Activated CD8-positive, alpha-beta T cell treated with anti-CD3 and anti-CD28 coated beads, Interleukin-2, amount 10 ng/mL, durations not matched to agents 7 days and 5 days (primary cell): Measurements from ENCODE around the gene NCKAP5. TPM values are rescaled to one million over a fixed set of nuclear protein-coding genes. Genes with fewer than 3 reads are reported as not detected.

Experiments used
- ATAC-seq: fragments of 150-1000 bp; cut with Tn5 transposase; one replicate; pipeline ENCODE4 v1.10.0; 2021; ENCODE audit warnings: moderate library complexity
- CTCF ChIA-PET: fragments of 350-600 bp; sonication (Branson Sonifier 250); formaldehyde crosslinking; loops from one replicate; lab custom pipeline; 2021; ENCODE audit warnings: antibody characterized with exemption; lab: Charles Lee
- POLR2A ChIA-PET: fragments of 350-600 bp; sonication (Branson Sonifier 250); formaldehyde crosslinking; loops from one replicate; lab custom pipeline; 2021; ENCODE audit warnings: antibody characterized with exemption; lab: Charles Lee
- DNase-seq: peaks from one replicate; pipeline ENCODE4 v3.0.0-alpha.2; 2020
- H3K27ac Mint-ChIP-seq: one replicate; pipeline ENCODE4 v1.8.0; 2021; ENCODE audit warnings: mild to moderate bottlenecking, mixed read lengths
- H3K27me3 Mint-ChIP-seq: one replicate; pipeline ENCODE4 v1.8.0; 2021; ENCODE audit warnings: low read depth, mixed read lengths
- H3K36me3 Mint-ChIP-seq: one replicate; pipeline ENCODE4 v1.8.0; 2021; ENCODE audit warnings: low read depth, mixed read lengths
- H3K4me1 Mint-ChIP-seq: one replicate; pipeline ENCODE4 v1.8.0; 2021; ENCODE audit warnings: low read depth, mixed read lengths
- H3K4me3 Mint-ChIP-seq: one replicate; pipeline ENCODE4 v1.8.0; 2021; ENCODE audit warnings: mild to moderate bottlenecking, mixed read lengths
- H3K9me3 Mint-ChIP-seq: one replicate; pipeline ENCODE4 v1.8.0; 2022; ENCODE audit warnings: mixed read lengths; ENCODE audit not compliant: insufficient read depth
- total RNA-seq, 2 experiments: library from RNA; stranded (reverse); gene quantifications; one replicate each; pipeline ENCODE4 v1.2.3, GENCODE V29; 2021

The NCKAP5 gene
- total RNA-seq, 2 experiments from 2014 or later, result not detected

GRCh38 chr2:133439565-133439920, 128.7 kb downstream of the NCKAP5 start:
- Mint-ChIP-seq H3K4me1 (no peaks in the 10 kb centered on the region), H3K4me3 (no peak overlapping the region), H3K36me3 (no peaks in the 10 kb centered on the region), H3K27ac (no peak overlapping the region), H3K27me3 (no peaks in the 10 kb centered on the region), H3K9me3 (no peaks in the 10 kb centered on the region)
- ATAC-seq (no peak), DNase-seq (no peak)
- ChIA-PET POLR2A (no interaction called here), CTCF (no interaction called here)

DNA sequence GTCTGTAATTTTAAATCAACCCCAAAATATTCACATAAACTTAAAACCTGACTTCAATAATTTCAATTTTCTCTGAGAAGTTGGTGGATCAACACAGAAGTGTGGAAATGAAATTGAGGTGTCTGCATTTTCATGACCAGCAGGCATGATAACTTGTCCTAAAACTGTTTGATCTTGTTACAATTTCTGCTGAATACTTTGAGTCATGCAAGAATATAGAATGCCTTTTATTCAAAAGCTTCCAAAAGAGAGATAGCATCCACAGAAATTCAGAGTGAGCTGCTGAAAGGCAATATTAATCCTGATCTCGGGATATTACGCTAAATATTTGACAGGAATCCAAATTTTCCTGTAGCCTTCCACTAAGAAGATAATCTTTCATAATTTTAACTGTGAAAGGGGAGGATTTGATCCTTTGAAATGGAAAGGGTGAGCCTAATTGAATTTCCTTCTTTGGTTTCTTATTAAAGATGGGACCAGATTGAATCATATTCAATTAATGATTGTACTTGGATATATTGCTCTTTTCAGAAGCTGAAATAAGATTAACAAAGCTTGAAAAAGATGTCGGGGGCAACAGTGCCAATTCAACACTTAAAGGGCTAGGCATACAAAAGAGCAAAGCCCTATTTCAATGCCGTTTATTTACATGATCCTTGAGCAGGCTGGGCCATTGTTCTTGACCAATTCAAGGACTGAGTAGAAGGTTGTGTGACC, 129.3 kb downstream of the NCKAP5 start:
- H3K36me3 Mint-ChIP-seq, result no peaks in the 10 kb centered on the region
- POLR2A ChIA-PET, result no interaction called here
- no peaks in the 10 kb centered on the region for H3K27me3 Mint-ChIP-seq
- no peaks in the 10 kb centered on the region for H3K9me3 Mint-ChIP-seq
- no peak overlapping the region for H3K27ac Mint-ChIP-seq
- no peaks in the 10 kb centered on the region for H3K4me1 Mint-ChIP-seq
- DNase-seq (no peak), ATAC-seq (no peak)
- CTCF ChIA-PET, result no interaction called here
- H3K4me3 Mint-ChIP-seq, result no peak overlapping the region

GRCh38 chr2:133438026-133438425, 130.2 kb downstream of the NCKAP5 start:
- H3K9me3 Mint-ChIP-seq, result no peaks in the 10 kb centered on the region
- H3K4me1 Mint-ChIP-seq, result no peaks in the 10 kb centered on the region
- ChIA-PET POLR2A (no interaction called here), CTCF (no interaction called here)
- no peaks in the 10 kb centered on the region for H3K27me3 Mint-ChIP-seq
- H3K27ac Mint-ChIP-seq, result no peak overlapping the region
- DNase-seq (no peak), ATAC-seq (no peak)
- no peak overlapping the region for H3K4me3 Mint-ChIP-seq
- H3K36me3 Mint-ChIP-seq, result no peaks in the 10 kb centered on the region

GRCh38 chr2:133437492-133437891, 130.8 kb downstream of the NCKAP5 start:
- Mint-ChIP-seq H3K36me3 (no peaks in the 10 kb centered on the region), H3K4me3 (no peak overlapping the region), H3K27me3 (no peaks in the 10 kb centered on the region), H3K9me3 (no peaks in the 10 kb centered on the region), H3K4me1 (no peaks in the 10 kb centered on the region), H3K27ac (no peak overlapping the region)
- ATAC-seq, result no peak
- ChIA-PET CTCF (no interaction called here), POLR2A (no interaction called here)
- no peak for DNase-seq

DNA sequence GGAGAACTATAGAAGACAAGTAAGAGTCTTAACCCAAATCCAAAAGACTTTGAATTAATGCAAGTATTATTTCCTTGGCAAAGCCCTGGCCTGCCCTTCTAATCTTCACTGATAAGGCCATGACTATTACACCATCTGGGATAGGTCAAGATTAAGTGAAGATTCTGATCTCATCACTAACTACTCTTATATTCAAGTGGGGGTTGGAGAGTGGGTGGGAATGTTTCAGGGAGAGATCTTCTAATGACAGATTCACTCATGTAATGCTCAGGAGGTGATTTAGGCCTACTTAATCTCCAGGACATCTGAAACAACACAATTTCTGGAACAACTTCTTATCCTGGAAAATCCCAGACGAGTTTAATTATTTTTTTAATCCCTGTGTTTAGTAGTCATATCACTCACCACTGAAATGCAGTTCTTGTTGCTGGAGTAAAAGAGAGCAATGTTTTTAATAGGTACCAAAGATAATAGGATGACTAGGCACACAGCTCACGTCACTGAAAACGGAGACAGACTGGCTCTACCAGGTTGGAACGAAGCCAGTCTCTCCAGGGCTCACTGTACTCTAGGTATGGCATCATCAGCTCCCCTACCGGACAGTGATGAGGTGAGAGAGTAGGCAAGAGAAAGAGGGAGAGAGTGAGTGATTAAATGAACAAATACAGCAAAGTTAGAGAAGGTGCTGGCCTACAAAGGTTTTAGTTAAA, 133.1 kb downstream of the NCKAP5 start:
- no peaks in the 10 kb centered on the region for H3K4me1 Mint-ChIP-seq
- no peak overlapping the region for H3K4me3 Mint-ChIP-seq
- no peaks in the 10 kb centered on the region for H3K36me3 Mint-ChIP-seq
- H3K27ac Mint-ChIP-seq, result no peak overlapping the region
- H3K27me3 Mint-ChIP-seq, result no peaks in the 10 kb centered on the region
- ChIA-PET CTCF (no interaction called here), POLR2A (no interaction called here)
- DNase-seq (no peak), ATAC-seq (no peak)
- no peaks in the 10 kb centered on the region for H3K9me3 Mint-ChIP-seq

DNA sequence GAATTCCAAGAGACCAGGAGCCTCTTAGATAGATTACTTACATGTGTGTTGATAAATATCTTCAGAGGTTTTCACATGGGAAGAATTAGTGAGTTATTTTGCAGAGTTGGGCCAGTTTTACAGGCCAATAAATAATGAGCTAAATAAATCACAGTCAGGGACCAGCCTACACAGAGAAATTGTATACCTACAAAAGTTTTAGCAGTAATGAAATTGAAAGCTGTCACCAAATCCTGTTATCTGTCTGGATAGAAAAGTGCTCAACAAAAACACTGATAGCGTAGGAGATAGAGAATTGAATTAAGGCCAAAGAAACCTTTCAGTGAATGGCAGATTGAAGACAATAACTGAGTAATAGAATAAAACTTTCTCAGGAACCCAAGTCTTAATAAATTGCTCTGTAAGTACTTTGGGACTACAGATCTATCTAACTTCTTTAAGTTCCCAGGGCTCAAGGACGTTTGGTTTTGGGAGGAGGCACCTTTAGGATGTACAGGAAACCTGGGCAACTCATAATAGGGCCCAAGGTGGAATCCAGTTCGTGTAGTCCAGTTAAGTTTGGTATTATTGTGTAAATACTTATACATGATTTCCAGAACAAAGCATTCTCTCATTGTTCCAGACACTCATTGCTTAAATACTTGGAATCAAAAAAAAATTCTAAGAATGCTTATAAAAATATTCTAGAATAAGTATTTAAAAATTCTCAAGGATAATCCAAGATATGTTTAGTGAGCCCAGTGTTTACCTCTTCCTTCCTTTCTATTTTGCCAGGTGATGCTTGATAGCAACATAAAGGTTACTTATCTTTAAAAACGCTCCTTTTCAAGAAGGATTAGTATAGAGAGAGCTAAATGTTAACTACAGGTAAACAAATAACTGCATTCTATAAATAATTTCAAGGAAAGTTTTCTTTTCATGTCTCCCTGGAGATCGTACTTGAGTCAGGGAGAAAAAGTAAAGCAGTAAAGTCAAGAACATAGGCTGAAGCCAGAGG, 134.5 kb downstream of the NCKAP5 start:
- POLR2A ChIA-PET, result no interaction called here
- no peak overlapping the region for H3K4me3 Mint-ChIP-seq
- no peaks in the 10 kb centered on the region for H3K4me1 Mint-ChIP-seq
- H3K27ac Mint-ChIP-seq, result no peak overlapping the region
- DNase-seq, result no peak
- no peak for ATAC-seq
- CTCF ChIA-PET, result no interaction called here
- H3K9me3 Mint-ChIP-seq, result no peaks in the 10 kb centered on the region
- H3K36me3 Mint-ChIP-seq, result no peaks in the 10 kb centered on the region
- H3K27me3 Mint-ChIP-seq, result no peaks in the 10 kb centered on the region

- Mint-ChIP-seq H3K4me3 (no peak overlapping the region), H3K36me3 (no peaks in the 10 kb centered on the region), H3K9me3 (no peaks in the 10 kb centered on the region), H3K27ac (no peak overlapping the region), H3K4me1 (no peaks in the 10 kb centered on the region), H3K27me3 (no peaks in the 10 kb centered on the region)
- CTCF ChIA-PET, result no interaction called here
- DNase-seq (no peak), ATAC-seq (no peak)
- POLR2A ChIA-PET, result no interaction called here
These were observed 135.5 kb downstream of the NCKAP5 start for GRCh38 chr2:133432778-133433177.

DNA sequence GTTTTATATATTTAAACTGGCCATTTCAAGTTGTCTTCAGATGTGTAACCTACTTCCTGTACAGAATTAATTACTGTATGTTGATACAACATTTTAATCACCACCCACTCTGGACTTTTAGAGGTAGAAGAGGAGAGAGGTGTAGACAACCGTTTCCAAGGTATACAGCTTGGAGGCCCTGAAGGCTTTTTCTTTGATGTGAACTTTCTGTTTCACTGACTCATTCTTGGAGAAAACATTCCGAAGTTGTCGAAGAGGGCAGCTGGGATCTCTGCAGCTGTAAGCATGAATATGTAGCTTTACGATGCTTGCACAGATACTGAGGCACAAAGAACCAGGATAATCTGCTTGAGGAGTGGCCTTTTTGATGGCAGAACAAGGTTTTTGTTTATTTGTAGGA, 137.0 kb downstream of the NCKAP5 start:
- Mint-ChIP-seq H3K4me1 (no peaks in the 10 kb centered on the region), H3K4me3 (no peak overlapping the region), H3K9me3 (no peaks in the 10 kb centered on the region), H3K27ac (no peak overlapping the region), H3K36me3 (no peaks in the 10 kb centered on the region), H3K27me3 (no peaks in the 10 kb centered on the region)
- ChIA-PET POLR2A (no interaction called here), CTCF (no interaction called here)
- DNase-seq (no peak), ATAC-seq (no peak)

DNA sequence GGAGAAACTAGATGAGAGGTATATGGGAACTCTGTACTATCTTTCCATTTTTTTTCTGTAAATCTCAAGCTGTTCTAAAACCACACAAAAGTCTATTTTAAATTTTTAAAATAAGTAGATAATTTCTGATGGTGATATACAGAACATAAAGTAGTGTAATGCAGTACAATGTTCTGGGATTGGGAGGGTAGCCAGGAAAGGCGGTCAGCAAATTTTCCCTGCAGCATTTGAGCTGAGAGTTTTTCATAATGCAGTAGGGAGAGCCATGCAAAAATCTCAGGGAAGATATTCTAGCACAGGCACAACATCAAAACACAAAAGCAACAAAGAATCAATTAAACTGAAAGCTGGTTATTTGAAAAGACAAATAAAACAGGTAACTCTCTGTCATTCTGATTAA, 141.5 kb downstream of the NCKAP5 start:
- H3K4me3 Mint-ChIP-seq, result no peak overlapping the region
- H3K36me3 Mint-ChIP-seq, result no peaks in the 10 kb centered on the region
- H3K4me1 Mint-ChIP-seq, result no peaks in the 10 kb centered on the region
- POLR2A ChIA-PET, result no interaction called here
- no peak overlapping the region for H3K27ac Mint-ChIP-seq
- CTCF ChIA-PET, result no interaction called here
- ATAC-seq, result no peak
- no peak for DNase-seq
- H3K27me3 Mint-ChIP-seq, result no peaks in the 10 kb centered on the region
- no peaks in the 10 kb centered on the region for H3K9me3 Mint-ChIP-seq

DNA sequence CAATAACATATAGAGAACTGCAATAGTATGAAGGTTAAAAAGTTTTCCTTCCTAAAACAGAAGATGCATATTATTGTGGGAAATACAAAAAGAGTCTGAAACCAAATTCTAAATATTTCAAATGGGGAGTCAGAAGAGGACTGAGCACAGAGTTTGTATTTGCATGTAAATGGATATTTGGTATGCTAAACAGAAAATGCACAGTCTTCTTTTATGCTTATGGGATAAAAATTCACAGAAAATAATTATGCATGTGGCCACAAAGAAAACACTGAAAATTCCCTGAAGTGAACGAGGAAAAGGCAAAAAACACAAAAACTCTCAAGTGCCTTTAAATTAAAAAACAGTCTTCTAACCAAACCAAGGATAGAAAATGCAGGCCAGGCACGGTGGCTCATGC, 142.7 kb downstream of the NCKAP5 start:
- H3K27ac Mint-ChIP-seq, result no peak overlapping the region
- ChIA-PET POLR2A (no interaction called here), CTCF (no interaction called here)
- no peak for DNase-seq
- no peaks in the 10 kb centered on the region for H3K4me1 Mint-ChIP-seq
- no peak overlapping the region for H3K4me3 Mint-ChIP-seq
- no peaks in the 10 kb centered on the region for H3K36me3 Mint-ChIP-seq
- no peaks in the 10 kb centered on the region for H3K9me3 Mint-ChIP-seq
- no peak for ATAC-seq
- H3K27me3 Mint-ChIP-seq, result no peaks in the 10 kb centered on the region

GRCh38 chr2:133424876-133425275, 143.4 kb downstream of the NCKAP5 start:
- Mint-ChIP-seq H3K36me3 (no peaks in the 10 kb centered on the region), H3K27ac (no peak overlapping the region), H3K9me3 (no peaks in the 10 kb centered on the region), H3K4me3 (no peak overlapping the region), H3K27me3 (no peaks in the 10 kb centered on the region), H3K4me1 (no peaks in the 10 kb centered on the region)
- ChIA-PET POLR2A (no interaction called here), CTCF (no interaction called here)
- ATAC-seq (no peak), DNase-seq (no peak)

DNA sequence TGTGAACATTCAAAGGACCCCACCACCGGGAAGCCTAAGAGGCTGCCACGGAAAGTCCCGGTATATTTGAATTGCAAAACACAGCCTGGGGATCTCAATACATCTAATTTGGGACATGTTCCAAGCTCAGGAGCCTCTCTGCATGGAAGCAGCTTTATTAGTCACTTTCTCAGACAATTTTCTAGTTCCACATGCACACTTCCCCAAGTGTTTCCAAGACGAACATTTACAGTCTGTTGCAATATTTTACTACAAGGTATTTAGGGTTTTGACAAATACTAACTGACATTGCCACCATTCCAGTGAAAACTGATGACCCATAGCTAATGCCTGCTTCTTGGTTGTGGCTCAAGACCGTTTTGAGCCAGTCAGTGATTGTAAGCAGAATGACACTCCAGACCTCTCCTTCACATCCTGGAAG, 145.3 kb downstream of the NCKAP5 start:
- Mint-ChIP-seq H3K36me3 (no peaks in the 10 kb centered on the region), H3K4me3 (no peak overlapping the region), H3K9me3 (no peaks in the 10 kb centered on the region), H3K27ac (no peak overlapping the region), H3K27me3 (no peaks in the 10 kb centered on the region), H3K4me1 (no peaks in the 10 kb centered on the region)
- ATAC-seq, result no peak
- CTCF ChIA-PET, result no interaction called here
- DNase-seq, result no peak
- POLR2A ChIA-PET, result no interaction called here
